GM18502 (cell line): ENCODE data around the gene ZNF724.
"Not testable (repeated sequence)": the region's sequence is repeated elsewhere in the genome, so short reads cannot be mapped to it uniquely, and the experiment has no call there.

Source experiments
- ATAC-seq: cut with Tn5 transposase; IDR thresholded peaks from one replicate; pipeline ENCODE4 v1.9.1; 2021; ENCODE audit warnings: mild to moderate bottlenecking; ENCODE audit not compliant: unreplicated experiment, poor library complexity

ZNF724 gene

DNA sequence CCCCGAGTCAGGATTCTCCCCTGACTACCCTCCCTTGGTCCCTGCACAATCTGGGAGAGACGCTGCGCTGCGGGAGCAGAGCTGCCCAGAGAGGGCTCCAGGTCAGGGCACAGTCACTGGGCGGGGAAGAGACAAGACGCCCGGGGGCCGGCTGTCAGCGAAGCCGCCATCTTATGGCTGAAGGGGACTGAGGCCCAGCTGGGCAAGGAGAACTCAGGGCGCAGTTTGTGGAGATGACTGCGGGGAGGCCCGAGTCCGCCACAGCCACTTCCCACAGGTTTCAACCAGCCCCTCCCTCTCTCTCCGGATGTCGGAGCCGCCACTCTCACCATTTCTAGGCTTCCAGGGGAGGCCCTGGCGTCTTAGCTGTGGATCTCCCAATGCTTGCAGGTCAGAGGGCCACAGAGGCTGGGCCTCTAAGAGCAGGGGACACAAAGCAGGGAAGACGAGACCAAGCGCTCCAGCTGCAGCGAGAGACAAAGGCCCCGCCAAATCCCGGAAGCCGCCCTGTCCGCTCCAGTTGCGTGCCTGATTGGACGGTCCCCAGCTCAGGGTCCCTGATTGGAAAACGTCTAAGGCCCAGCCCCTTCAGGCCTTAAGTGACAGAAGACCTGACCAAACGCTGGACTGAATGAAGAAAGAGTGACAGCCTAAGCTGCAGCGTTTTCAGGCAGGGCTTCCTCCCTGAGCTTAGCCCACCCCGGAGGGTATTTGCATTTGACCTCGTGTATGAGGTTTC, at the start of gene ZNF724:
TSS of gene ZNF724 (minus strand) at position 484 of the 739 bp plus-strand sequence. CDS start at position 332, 152 bp downstream.
- ATAC-seq: peak; percentile 99

DNA sequence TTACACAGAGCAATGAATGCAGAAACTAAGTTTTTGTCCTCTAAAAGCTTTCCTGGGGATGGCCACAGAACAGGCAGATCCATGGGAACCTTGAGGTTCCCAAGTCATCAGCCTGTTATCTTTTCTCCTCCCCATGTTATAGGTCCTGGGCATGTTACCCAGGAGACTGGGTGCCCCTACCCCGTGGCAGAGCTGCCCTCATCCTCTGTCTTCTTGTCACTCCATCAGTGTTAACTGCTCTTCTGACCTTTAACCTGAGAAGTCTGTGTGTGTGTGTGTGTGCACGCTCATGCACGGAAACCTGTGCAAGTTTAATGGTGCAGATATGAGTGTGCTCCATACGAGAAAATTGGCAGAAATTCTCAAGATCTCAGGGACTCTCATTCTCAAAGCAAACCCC, 43.9 kb upstream of the ZNF724 start:
- ATAC-seq: no peak

DNA sequence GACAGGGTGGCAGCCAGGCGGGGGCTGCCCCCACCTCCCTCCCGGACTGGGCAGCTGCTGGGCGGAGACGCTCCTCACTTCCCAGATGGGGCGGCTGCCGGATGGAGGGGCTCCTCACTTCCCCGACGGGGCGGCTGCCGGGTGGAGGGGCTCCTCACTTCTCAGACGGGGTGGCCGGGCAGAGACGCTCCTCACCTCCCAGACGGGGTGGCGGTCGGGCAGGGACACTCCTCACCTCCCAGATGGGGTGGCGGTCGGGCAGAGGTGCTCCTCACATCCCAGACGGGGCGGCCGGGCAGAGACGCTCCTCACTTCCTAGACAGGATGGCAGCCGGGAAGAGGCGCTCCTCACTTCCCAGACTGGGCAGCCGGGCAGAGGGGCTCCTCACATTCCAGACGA, 39.8 kb upstream of the ZNF724 start:
- not testable (repeated sequence) for ATAC-seq

DNA sequence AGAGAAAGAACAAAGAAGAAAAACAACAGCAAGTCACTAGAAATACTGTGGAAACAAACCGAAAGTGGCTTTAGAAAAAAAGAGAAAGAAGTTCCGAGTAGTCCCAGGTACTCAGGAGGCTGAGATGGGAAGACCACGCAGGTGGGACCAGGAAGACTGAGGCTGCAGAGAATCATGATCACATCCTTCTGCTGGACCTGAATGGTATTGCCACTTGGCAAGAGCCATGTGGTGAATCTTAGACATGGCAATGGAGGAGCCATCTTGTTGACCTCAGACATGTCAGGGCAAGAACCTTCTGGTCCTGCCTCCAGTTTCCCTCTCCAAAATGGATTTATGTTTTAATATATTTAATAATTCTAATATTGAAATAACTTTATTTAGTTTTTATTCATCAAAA, 37.4 kb upstream of the ZNF724 start:
- no peak for ATAC-seq

DNA sequence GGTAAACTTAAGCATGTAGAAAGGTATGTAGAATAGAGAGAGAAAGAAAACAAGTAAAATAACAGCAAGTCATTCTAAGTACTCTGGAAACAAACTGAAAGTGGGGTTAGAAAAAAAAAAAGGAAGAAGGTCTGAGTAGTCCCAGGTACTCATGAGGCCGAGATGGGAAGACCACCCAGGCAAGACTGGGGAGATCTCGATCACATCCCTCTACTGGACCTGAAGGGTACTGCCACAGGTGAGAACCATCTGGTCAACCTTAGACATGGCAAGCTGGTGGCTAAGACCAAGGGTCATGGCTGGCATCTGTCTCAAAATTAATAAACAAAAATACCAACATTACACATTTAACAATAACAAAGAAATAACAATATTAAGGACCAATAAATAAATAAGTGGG, 36.3 kb upstream of the ZNF724 start:
- no peak for ATAC-seq

DNA sequence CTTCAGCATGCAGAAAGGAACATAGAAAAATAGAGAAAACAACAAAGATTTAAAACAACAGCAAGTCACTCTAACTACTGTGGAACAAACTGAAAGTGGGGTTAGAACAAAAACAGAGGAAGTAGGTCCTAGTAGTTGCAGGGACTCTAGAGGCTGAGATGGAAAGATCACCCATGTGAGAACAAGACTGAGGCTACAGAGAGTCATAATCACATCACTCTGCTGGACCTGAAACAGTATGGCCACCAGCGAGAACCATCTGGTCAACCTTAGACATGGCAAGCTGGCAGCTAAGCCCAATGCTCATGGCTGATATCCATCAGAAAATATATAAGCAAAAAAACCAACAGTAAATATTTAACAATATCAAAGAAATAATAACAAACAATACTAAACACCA, 35.8 kb upstream of the ZNF724 start:
- no peak for ATAC-seq

DNA sequence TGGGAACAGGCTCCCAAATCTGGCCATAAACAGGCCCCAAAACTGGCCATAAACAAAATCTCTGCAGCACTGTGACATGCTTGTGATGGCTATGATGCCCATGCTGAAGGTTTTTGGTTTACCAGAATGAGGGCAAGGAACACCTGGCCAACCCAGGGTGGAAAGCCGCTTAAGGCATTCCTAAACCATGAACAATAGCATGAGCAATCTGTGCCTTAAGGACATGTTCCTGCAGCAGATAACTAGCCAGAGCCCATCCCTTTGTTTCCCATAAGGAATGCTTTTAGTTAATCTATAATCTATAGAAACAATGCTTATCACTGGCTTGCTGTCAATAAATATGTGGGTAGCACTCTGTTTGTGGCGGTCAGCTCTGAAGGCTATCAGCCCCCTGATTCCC, 35.1 kb upstream of the ZNF724 start:
- ATAC-seq: not testable (repeated sequence)

DNA sequence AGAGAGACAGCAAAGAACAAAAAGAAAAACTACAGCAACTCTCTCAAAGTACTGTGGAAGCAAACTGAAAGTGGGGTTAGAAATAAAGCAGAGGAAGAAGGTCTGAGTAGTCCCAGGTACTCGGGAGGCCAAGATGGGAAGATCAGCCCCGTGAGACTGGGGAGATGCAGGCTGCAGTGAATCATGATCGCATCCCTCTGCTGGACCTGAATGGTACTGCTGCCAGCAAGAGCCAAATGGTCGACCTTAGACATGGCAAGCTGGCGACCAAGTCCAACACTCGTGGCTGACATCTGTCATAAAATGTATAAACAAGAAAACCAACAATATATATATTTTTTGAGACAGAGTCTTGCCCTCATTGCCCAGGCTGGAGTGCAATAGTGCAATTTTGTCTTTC, 33.7 kb upstream of the ZNF724 start:
- ATAC-seq: no peak

DNA sequence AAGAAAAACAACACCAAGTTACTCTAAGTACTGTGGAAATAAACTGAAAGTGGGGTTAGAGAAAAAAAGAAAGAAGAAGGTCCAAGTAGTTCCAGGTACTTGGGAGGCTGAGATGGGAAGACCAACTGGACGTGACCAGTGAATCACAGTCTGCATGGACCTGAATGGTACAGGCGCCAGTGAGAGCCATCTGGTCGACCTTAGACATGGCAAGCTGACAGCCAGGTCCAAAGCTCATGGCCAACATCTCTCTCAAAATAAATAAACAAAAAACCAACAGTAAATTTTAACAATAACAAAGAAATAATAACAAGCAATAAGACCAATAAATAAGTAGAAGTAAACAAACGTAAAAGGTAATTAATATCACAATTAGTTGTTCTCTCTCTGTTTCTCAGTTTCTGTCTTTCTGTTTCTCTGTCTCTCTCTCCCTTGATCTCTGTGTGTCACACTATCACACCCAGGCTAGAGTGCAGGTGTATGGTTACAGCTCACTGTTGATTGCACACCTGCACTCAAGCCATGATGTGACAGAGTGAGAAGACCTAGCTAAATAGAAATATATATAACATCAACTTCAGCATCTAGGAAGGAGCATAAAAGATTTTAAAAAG, 31.6 kb upstream of the ZNF724 start:
- ATAC-seq: no peak

DNA sequence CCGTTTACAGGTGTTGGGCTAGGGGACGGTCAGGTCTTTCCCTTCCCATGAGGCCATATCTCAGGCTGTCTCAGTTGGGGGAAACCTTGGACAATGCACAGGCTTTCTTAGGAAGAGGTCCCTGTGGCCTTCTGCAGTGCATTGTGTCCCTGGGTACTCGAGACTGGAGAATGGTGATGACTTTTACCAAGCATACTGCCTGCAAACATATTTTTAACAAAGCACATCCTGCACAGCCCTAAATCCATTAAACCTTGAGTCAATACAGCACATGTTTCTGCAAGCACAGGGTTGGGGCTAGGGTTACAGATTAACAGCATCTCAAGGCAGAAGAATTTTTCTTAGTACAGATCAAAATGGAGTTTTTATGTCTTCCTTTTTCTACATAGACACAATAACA, 27.9 kb upstream of the ZNF724 start:
- not testable (repeated sequence) for ATAC-seq

DNA sequence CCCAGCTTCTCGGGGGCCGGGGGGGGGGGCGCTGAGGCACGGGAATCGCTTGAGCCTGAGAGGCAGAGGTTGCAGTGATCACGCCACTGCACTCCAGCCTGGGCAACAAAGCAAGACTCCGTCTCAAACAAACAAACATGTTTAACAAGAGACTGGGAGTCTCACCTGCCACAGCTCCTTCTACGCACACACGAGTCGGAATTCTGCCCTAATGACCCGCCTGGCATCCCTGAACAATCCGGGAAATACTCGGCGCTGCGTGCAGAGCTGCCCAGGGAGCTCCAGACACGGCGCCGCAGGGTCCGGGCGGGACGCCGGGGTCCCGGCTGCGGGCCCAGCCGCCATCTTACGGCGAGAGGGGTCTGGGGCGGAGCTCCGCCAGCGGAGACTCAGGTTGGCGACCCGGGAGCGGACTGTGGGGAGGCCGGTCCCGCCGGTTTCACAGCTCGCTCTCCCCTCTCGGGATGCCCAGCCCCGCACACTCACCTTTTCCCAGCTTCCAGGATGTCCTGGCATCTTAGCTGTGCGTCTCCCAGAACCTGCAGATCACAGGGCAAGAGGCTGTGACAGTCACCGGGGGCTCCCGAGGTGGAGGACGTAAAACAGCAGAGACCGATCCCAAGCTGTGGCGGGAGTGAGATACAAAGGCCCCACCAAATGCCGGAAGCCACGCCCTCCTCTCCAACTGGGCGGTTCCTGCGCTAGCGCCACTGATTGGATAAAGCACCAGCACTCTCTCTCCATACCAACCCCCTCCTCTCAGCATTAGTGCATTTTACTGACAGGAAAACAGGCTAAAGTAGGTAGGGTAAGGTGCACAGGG, 23.6 kb upstream of the ZNF724 start:
- peak; percentile 99 for ATAC-seq

DNA sequence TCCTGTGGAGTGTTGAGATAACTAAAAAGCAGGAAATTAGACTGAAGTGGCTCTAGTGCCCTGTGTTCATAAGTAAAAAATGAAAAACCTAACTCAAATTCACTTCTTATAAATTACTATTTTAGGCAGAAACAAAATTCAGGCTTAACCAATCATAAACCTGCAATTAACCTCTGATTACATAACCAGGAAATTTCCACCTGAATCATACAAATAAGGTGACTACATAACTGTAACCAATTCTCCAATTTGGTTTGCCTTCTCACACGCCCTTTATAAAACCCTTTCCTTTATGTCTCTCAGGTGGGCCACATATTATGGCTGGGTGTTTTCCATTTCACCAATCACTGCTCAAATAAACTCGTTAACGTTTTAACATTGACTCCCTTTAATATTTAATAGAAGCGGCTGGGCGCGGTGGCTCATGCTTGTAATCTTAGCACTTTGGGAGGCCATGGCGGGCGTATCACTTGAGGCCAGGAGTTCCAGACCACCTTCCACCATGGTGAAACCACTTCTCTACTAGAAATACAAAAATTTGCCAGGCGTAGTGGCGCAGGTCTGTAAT, 22.9 kb upstream of the ZNF724 start:
- no peak for ATAC-seq

DNA sequence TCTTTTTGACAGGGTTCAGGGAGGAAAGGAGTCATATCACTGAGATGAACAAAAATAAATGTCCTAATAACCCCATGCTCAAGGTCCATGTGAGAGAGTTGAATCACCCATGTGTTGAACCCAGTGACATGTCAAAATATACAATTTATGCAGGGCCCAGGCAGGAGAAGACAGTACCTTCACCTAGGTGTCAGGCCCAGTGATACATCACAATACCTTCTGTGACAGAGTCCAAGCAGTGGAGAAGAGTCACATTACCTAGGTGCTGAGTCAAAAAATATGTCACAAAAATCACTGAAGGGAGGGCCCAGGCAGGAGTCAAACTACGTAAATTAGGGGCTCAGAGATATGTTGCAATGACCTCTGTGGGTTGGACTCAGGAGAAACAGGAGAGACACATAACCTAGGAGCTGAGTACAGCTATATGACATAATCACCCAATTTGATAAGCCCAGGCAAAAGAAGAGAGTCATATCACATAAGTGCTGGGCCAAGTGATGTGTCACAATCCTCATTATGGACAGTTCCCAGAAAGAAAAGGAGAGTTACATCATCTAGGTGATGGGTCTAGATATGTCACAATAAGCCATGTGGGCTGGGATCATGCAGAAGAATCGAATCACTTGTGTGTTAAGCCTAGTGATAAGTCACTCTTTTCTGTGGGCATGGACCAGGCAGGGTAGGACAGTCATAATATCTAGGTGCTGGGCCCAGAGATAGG, 13.8 kb upstream of the ZNF724 start:
- no peak for ATAC-seq

DNA sequence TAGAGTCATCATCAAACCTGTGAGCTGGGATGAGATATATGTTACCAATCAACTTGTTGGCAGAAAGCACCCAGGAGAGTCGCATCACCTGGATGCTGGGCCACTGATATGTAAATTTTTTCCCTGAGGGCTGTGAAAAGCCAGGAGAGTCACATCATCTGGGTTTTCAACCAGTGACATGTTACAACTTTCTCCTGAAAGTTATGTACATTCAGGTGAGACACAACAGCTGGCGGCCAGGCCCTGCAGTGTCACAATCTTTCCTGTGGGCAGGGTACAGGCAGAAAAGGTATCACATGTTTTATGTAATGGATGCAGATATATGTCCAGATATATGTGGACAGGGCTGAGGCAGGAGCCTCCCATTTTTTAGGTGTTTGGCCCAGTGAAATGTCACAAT, 13.2 kb upstream of the ZNF724 start:
- ATAC-seq: no peak

DNA sequence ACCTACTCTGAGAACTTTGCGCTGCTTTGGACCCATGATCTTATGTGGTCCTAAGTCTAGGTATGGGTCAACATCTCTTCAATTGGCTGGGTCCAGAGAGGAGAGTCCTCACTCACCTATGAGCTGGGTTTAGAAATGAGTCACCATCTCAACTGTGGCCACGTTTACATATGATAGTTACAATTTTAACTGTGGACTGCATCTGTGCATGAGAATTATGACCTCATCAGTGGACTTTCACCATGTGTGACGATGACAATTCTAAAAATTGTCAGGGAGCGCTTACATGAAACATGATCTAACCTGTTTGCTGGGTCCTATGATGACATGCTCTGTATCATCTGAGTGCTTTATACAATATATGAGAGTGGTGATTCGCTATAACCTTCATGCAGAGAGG, 12.7 kb upstream of the ZNF724 start:
- no peak for ATAC-seq

DNA sequence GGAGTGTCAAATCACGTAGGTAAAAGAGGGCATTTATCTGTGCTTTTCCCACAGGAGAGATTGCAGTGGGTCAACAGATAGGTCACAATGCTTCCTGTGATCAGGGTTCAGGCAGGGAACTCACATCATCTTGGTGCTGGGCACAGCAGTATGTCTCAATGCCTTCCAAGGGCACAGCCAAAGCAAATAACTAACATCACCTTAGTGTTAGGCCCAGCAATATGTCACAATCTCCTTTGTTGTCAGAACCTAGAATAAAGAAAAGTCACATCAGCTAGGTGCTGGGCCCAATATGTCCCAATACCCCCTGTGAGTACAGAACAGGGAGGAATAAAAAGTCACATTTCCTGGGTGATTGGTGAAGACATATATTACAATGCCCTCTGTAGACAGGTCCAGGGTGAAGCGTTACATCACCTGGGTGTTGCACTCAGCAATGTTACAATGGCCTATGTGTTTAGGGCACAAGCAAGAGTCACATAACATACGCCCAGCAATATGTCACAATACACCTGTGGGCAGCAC, 11.4 kb upstream of the ZNF724 start:
- no peak for ATAC-seq

DNA sequence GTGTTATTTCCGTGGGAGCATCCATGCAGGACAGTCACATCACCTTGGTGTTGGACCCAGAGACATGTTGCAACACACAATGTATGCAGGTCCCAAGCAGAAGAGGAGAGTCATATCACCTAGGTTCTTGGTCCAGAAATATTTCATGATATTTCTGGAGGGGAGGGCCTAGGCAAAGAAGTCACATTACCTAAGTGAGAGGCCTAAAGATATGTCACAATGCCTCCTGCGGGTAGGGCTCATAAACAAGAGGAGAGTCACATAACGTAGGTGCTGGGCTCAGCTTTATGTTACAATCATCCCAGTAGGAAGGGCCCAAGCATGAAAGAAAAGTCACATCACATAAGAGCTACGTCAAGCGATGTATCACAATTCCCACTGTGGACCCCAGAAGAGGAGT, 10.8 kb upstream of the ZNF724 start:
- ATAC-seq: no peak

DNA sequence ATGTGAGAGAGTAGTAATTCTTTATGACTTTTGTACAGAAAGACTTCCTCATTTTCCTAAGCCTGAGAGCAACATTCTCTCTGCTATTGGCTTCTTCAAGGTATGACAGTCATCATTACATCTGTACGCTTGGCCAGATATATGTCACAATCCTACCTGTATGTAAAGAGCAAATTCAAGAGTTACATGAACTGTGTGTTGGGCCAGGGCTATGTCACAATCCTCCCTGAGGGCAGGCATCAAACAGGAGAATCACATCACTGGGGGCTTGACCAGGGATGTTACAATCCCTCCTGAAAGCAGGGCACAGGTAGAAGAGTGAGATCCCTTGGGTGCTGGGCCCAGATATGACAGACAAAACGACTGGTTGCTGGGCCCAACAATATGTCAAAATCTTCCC, 9.8 kb upstream of the ZNF724 start:
- ATAC-seq: no peak

DNA sequence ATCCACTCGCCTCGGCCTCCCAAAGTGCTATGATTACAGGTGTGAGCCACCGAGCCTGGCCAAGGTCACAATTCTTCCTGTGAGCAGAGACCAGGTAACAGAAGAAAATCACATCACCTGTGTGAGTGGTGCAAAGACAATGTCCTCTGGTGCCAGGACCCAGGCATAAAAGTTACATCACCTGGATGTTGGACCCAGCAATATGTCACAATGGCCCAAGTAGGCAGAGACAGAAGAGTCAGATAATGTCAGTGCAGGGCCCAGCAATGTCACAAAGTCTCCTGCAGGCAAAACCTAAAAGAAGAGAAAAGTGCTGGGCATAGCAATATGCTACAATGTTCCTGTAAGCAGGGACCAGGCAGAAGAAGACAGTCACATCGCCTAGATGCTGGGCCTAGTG, 5.5 kb upstream of the ZNF724 start:
- ATAC-seq: no peak
